ENCODE data around the gene DBP.
"Not testable (repeated sequence)": the region's sequence is repeated elsewhere in the genome, so short reads cannot be mapped to it uniquely, and the experiment has no call there.

DBP gene

DNA sequence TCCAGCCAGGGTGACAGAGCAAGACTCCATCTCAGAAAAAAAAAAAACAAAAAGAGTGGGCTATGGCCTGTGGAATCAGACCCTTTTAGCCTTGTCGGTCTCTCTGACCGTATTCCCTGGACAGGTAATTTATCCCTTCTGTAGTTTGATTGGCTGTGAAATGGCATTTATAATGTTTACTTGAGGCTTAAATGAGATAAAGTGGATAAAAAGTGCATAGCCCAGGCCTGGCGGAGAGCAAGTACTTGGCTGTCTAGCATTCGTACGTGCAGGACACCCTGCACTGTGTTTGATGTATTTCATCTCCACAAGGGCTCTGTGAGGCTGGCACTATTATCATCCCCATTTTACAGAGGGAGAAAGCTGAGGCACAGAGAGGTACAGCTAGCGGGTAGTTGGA, 28.6 kb upstream of the DBP start:
- DNase-seq (ENCODE audit: low spot score), result no peak

DNA sequence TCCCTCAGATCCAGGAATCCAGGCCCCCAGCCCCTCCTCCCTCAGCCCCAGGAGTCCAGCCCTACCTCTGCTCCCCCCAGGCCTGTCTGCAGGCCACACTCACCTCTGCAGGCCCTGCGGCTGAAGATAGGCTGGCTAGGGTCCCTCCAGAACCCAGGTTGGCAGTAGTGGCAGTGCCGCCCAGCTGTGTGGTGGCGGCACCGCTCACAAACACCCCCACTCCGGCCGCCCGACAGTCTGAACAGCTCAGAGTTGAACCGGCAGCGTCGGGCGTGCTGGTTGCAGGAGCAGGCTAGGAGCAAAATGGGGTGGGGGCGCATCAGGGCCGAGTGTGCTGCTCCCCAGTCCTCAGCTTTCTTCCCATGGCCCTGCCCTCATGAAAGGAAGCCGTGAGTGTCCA, 27.3 kb upstream of the DBP start:
- no peak for DNase-seq (ENCODE audit: low spot score)

DNA sequence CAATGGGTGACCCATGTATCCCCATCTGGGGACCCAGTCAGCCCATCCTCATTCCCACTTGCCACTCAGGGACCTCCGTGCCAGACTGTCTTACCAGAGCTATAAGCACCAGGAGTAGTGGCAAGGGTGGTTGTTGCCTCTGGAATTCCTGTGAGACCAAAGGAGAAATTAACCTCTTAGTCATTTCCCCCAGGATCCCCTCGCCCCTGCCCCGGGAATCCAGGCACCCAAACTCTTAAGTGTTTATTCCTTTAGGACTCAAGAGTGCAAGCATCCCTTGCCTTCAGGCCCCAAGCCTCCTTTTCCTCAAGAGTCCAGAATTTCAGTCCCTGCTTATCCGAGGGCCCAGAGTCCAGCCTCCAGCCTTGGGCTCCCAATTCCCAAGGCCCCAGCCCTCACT, 26.5 kb upstream of the DBP start:
- no peak for DNase-seq (ENCODE audit: low spot score)

DNA sequence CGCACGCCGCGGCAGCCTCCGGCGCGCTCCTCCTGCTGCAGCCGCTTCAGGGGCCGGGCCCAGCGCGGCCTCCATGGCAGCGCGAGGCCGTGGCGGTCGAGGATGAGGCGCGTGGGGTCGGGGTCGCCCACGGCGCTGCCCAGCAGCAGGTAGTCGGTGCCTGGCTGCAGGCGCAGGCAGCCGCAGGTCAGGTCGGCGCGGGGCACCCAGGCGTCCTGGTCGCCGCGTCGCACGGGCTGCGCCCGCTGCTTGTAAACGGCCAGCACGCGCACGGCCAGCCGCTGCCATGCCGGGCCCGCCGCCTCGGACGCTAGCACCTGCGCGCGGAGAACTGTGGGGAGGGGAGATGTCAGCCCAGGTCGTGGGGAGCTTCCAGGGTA, 24.5 kb upstream of the DBP start:
- no peak for DNase-seq (ENCODE audit: low spot score)

DNA sequence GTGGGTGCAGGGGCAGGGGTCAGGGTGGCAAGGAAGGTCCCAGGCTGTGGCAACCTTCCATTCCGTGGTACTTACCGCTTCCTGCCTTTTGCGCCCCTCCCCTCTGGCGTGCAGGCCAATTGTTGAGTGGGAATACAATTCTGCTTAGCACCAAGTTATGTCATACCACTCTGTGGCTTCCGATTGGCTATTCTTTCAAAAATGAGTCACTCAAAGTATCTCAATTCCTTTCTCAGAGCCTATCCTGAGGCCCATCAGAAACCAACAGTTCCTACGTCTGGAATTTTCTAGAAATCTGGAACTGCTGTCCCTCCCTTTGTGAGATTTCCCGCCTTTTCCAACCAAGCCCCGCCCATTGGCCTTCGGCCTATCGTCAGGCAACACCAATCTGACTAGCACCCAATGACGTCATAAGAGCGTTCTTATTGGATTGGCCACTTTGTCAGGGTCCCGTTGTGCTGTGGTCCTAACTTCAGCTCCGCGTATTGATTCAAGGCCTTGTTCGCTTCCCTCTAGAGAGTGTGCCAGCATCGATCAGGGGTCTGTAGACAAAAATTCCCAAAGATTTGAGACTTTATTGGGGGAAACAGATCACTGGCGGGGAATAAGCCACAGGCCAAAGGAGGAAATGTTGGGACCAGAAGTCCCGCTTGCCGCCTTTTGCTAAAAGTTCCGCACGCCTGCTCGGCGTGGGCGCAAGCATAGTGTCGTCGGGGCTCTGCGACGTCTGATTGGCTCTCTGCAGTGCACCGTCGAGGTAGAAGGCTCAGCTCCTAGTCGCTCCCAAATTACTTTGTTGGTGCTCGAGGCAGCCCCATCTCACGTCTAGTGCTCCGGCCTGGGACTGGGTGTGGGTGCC, 23.9 kb upstream of the DBP start:
- peak; percentile 94 for DNase-seq (ENCODE audit: low spot score)

DNA sequence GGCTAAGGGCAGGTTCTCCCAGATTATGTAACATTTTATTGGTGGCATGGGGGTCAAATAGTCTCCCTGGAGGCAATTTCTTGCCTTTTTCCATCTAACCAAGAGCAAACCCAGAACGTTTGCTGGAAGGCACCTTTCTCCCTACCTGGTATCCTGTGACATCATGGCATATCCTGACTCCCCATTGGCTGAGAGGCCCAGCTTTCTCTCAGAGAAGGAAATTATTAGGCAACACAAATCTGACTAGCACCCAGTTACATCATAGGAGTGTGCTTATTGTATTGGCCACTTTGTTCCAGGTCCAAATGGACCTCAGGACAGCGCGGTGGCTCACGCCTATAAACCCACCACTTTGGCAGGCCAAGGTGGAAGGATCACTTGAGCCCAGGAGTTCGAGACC, 22.6 kb upstream of the DBP start:
- DNase-seq (ENCODE audit: low spot score), result no peak

DNA sequence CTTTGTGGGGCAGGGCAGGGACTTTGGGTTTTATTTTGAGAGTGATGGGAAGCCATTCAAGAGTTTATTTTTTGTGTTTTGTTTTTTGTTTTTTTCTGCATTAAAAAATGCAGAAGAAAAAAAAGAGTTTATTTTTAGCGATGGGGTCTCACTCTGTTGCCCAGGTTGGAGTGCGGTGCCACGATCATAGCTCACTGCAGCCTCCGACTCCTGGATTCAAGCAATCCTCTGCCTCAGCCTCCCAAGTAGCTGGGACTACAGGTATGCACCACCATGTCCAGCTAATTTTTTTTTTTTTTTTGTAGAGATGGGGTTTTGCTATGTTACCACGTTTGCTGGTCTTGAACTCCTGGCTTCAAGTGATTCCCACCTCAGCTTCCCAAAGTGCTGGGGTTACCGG, 21.3 kb upstream of the DBP start:
- no peak for DNase-seq (ENCODE audit: low spot score)

DNA sequence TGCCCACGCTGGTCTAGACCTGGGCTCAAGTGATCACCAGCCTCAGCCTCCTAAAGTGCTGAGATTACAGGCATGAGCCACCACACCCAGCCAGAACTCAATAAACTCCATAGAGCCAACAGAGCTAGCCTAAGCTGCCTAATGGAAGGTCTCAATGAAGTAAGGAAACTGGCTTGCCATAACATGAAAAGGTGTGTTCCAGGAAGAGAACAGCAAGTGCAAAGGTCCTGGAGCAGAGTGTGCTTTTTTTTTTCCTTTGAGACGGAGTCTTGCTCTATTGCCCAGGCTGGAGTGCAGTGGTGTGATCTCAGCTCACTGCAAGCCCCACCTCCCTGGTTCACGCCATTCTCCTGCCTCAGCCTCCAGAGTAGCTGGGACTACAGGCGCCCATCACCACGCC, 20.6 kb upstream of the DBP start:
- not testable (repeated sequence) for DNase-seq (ENCODE audit: low spot score)

DNA sequence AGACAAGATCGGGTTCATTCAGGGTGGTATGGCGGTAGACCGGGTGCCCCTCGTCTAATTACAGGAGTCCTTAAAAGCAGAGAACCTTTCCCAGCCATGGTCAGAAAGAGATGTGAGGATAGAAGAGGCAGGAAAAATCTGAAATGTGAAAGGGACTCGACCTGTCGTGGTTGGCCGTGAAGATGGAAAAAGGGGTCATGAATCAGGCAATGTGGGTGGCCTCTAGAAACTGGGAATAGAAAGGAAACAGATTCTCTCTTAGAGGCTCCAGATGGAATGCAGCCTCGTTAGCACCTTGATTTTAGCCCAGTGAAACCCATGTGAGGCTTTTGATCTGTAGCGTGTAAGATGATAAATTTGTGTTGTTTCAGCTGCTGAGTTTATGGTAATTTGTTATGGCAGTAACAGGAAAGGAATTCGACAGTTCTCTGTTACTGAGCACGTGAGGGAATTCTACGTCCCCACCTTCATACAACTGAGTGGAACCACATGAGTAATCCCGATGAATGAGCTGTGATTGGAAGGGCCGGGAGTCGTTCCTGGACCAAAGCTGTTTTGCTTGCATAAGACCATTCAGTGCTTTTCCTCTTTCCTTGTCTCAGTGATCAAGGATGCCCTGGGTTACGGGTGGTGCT, 19.8 kb upstream of the DBP start:
- DNase-seq (ENCODE audit: low spot score), result no peak

DNA sequence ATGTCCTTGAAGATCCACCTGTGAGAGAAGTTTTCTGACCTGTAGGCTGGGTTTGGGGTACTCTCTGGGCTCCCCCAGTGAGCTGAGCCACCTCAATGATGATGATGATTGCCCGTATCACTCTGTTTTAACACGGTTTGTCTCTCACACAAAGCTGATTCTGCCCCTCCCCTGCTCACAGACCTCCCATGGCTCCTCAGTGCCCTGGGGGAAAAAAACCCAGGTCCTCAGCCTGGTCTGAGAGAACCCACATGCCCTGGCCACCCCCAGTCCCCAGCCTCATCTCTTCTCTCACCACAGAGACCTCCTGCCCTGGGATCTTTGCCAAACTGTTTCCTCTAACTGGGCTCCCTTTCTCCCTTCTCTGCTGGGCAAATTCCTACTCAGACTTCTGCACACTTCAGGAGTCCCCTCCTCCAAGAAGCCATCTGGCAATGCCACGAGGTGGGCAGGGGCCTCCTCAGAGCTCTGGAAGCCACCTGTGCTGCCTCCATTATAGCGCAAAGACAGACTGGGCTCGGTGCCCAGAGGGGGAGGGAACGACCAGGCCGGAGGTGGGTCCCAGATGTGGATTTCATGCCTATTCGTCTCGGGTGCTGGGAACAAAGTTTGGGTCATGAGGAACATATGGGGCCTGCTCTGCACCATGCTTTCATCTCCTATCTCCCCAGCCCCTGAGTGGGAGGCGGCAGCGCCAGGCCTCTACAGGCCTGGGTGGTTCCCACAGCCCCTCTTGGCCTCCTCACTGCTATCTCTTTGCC, 17.3 kb upstream of the DBP start:
- no peak for DNase-seq (ENCODE audit: low spot score)

DNA sequence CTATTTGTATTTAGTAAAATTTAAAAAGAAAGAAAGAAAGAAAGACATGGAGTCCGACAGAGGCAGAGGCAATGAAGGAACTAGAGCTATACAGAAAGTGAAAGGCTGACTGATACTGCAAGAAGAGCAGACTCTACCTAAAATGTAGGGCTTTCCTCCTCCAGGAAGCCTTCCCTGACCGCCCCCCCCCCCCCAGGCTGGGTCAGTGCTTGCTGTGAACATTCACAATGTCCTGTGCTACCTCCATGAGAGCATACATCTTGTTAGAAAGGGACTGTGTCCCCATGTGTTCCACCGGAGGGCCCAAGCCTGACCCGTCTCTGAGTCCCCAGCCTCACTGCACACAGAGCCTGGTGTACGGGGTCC, 14.5 kb upstream of the DBP start:
- no peak for DNase-seq (ENCODE audit: low spot score)

DNA sequence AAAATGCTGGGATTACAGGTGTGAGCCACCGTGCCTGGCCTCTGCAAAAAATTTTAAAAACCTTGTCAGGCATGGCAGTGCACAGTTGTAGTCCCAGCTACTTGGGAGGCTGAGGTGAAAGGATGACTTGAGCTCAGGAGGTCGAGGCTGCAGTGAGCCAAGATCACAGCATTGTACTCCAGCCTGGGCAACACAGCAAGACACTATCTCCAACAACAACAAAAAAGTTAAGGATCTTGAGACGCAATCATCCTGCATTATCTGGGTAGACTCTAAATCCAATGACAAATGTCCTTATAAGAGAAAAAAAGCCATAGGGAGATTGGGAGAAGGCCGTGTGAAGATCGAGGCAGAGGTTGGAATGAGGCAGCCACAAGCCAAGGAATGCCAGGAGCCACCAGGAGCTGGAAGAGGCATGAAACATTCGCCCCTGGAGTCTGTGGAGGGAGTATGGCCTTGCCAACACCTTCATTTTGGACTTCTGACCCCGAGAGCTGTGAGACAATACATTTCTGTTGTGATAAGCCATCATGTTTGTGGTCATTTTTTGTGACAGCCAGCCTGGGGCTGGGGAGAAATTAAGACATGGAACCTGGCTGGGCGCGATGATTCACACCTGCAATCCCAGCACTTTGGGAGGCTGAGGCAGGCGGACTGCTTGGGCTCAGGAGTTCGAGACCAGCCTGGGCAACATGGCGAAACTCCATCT, 13.9 kb upstream of the DBP start:
- no peak for DNase-seq (ENCODE audit: low spot score)

DNA sequence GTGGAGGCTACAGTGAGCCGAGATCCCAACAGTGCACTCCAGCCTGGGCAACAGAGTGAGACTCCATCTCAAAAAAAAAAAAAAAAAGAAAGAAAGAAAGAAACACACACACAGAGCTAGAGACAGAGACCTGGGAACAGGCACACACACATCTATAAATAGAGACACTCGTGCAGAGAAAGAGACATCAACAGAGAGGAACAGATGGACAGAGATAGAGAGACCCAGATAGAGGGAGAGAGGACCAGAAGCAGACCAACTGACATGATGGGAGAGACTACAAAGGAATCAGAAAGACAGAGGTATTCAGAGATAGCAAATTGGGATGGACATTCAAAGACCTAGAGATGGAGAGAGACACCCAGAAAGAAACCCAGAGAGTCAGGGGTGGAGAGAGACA, 11.0 kb upstream of the DBP start:
- DNase-seq (ENCODE audit: low spot score), result no peak

DNA sequence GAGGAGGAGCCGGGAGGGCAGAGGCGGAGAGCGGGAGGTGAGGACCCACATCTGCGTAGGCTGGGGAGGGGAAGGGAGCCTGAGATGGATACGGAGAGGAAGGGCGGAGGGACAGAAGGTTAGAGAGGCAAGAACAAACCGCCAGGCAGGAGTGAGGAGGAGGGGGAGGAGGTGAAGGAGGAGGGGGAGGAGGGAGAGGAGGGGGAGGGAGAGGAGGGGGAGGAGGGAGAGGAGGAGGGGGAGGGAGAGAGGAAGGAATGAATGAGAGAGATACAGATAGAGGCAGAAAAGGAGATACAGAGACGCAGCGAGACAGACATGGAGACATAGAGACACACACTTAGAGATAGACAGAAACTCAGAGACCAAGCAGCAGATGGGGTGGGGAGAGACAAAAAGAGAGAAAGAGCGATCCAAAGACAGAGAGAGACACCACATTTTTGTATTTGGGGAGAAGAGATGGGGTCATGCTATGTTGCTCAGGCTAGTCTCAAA, 9.6 kb upstream of the DBP start:
- DNase-seq (ENCODE audit: low spot score), result no peak

DNA sequence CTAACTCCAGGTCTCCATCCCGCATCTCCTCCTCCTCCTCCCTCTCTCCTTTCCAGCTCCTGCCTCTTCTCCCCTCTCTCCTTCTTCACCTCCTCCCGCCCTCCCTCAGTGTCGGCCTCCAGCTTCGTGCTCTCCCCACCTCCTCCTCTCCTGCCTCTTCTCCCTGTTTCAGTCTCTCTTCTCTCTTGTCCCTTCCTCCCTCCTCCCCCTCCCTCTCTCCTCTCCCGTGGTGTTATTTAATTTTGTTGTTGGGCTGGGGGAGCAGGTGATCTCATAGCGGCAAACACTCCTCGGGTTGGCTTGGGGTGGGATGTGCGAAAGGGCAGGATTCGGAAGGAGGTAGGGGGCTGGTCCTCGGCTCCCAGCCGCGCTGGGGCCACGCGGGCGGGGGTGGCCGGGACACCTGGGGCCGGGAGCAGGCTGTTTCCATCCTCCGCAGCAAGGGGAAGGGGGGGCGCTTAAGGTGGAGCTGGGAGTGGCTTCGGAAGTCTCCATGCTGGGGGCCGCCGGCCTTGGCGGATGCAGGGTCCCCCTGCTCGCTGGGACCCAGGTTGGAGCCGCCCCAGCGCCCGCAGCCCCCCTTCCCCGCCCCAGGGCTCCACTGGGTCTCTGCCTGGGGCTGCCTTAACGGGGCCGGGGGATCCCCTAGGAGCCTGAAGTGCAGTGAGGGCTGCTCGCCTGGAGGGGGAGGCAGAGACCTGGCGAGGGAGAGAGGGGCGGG, 9.0 kb upstream of the DBP start, which contains the start of gene CA11:
CA11 (minus strand) TSS at position 187 of the 721 bp plus-strand sequence. CDS start 555 bp downstream, outside the sequence.
- peak; percentile 92 for DNase-seq (ENCODE audit: low spot score)

DNA sequence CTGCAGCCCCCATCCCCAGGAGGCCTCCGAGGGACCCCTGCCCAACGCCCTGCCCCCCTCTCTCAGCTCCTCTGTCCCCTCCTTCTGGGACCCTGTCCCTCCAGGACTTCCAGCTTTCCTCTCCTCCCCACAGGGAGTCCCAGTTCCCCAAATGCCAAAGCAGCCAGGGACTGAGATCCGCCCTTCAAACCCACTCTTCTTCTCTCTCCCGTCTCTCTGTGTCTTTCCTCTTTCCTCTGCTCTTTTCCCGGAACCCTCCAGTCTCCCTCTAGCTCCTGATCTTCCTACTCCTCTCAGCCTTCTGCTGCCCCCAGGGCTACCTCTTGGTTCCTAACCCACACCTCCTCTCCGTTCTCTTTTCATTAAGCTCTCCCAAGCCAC, 8.4 kb upstream of the DBP start:
- no peak for DNase-seq (ENCODE audit: low spot score)

DNA sequence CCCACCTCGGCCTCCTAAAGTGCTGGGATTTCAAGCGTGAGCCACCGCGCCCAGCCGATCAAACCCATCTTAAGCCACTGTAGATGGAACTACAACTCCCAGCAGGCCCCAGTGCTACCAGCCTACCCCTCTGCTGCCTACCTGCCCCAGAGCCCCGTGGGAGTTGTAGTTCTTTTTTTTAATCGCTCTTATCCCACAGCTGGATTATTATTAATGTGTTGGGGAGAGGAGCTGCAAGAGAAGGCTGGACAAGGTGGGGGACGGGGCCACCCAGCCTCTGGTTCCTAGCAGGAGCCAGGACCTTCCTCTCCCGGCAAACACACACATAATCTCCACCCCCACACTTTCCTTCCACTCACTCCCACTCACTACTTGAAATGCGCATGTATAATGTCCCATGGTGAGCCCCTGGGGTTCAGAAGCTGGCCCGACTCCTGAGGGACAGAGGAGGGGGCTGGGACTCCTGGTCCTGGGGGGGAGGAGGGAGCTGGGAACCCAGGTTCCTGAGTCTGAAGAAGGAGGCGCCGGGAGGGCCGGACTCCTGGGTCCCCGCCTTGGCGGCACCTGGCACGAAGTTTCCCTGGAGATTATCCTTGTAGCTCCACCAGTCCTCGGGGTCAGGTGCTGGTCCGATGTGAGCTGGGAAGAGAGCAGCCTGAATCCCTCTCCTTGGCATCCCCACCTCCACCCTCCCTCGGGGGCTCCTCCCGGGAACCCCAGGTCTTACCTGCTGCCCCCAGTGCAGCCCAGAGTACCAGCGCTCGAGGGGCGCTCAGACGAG, 7.8 kb upstream of the DBP start:
- DNase-seq (ENCODE audit: low spot score), result peak; percentile 81

DNA sequence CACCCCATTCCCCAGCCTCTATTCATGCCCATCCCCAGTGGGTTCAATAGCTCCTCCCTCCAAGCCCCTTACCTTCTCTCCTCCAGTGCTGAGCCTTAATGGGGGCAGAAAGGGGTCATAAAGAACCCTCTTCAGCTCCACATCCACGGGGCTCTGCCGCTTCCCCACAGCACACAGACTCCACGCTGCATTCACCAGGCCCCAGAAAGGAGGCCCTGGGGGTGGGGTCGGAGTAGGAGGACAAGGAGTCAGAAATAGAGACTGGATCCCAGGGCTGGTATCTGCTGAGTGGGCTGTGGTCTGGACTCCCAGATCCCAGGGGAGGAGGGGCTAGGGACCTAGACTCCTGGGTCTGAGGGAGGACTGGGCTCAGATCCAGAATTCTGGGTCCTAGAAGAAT, 7.2 kb upstream of the DBP start:
- DNase-seq (ENCODE audit: low spot score), result no peak

DNA sequence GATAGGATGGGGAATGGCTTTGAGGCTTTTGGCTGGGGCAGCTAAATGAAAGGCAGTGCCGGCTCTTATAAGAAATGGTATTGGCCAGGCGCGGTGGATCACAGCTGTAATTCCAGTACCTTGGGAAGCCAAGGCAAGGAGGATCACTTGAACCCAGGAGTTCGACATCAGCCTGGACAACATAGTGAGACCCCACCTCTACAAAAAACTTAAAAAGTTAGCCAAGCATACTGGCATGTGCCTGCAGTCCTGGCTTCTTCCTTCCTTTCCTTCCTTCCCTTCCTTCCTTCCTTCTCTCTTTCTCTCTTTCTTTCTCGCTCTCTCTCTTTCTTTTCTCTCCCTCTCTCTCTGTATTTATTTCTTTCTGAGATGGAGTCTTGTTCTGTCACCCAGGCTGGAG, 5.7 kb upstream of the DBP start:
- no peak for DNase-seq (ENCODE audit: low spot score)

DNA sequence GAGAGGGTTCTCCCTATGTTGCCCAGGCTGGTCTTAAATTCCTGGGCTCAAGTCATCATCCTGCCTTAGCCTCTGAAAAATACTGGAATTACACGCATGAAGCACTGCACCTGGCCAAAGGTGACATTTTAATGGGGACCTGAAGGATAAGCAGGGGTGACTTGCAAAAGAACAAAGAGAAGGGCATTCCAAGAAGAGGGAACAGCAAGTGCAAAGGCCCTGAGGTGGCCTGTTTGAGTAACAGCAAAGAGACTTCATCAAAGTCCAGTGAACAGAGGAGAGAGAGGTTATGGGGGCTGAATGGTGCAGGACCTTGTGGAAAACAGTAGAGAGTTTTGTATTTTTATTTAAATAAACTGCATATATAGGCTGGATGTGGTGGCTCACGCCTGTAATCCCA, 4.7 kb upstream of the DBP start:
- no peak for DNase-seq (ENCODE audit: low spot score)

All from activated CD4-positive, alpha-beta T cell treated with anti-CD3 and anti-CD28 coated beads, Interleukin-2, Interleukin-4, amounts not matched to agents 100 ng/mL and 50 ng/mL, durations not matched to agents 16 hours and 8 hours (primary cell).